Transverse colon (tissue), 4 donors: ENCODE data around the gene TFIP11. TPM values are rescaled to one million over a fixed set of nuclear protein-coding genes. Genes with fewer than 3 reads are reported as not detected.

Source experiments
- DNase-seq: peaks from one replicate; pipeline ENCODE4 v3.0.0-alpha.2; 2019
- H3K27ac ChIP-seq, 4 donors: fragments of 200-600 bp; sonication (generic); 2 replicates each; pipeline ENCODE4 v1.5.1; 2016 to 2018; ENCODE audit warnings: inconsistent platforms in 4 of 4
- H3K27me3 ChIP-seq: fragments of 200-600 bp; sonication (generic); 2 replicates; pipeline ENCODE4 v1.5.1; 2017; ENCODE audit warnings: inconsistent platforms
- H3K36me3 ChIP-seq, 4 donors: fragments of 200-600 bp; sonication (generic); 2 replicates each; pipeline ENCODE4 v1.5.1; 2017 to 2019; ENCODE audit warnings: inconsistent platforms in 4 of 4
- H3K4me1 ChIP-seq, 4 donors: fragments of 200-600 bp; sonication (generic); 2 replicates each; pipeline ENCODE4 v1.5.1; 2017 to 2020; ENCODE audit warnings: inconsistent platforms in 4 of 4
- H3K4me3 ChIP-seq, 4 donors: fragments of 200-600 bp; sonication (generic); 1 replicate in 1 of 4; 2 replicates in 3 of 4; pipeline versions ENCODE4 v1.5.1 to v1.6.1; 2017 to 2019; ENCODE audit warnings: inconsistent platforms in 4 of 4
- H3K9me3 ChIP-seq, 2 donors: fragments of 200-600 bp; sonication (generic); 2 replicates each; pipeline ENCODE4 v1.5.1; 2017 to 2019; ENCODE audit warnings: inconsistent platforms in 2 of 2
- EP300 ChIP-seq: sonication (generic); formaldehyde crosslinking; IDR thresholded peaks from one replicate; pipeline ENCODE4 v1.6.1; 2017; ENCODE audit warnings: antibody characterized with exemption, low read depth
- POLR2A ChIP-seq: fragments of 450-650 bp; IDR thresholded peaks from one replicate; pipeline ENCODE4 v1.6.1; 2016; ENCODE audit warnings: antibody characterized with exemption, mild to moderate bottlenecking, moderate library complexity
- POLR2AphosphoS5 ChIP-seq, 3 donors: sonication (generic); formaldehyde crosslinking; IDR thresholded peaks; one replicate each; pipeline ENCODE4 v1.6.1; 2016; ENCODE audit warnings: antibody characterized with exemption in 3 of 3
- WGBS, 2 donors: methylation state at CpG; one replicate each; pipeline ENCODE4 v1.1.5; 2018; ENCODE audit warnings: low coverage in 1 of 2; 5-methylcytosine and 5-hydroxymethylcytosine counted together
- in situ Hi-C, 4 donors: fragments of 200-750 bp; cut with MboI; loops; one replicate each; pipeline versions ENCODE4 v1.15.0 to v1.15.1; 2017; ENCODE audit warnings: low sequenced_read_pairs in 3 of 4, low pct_ligation_motif_present in 1 of 4, low pct_unique_long_range_greater_than_20kb in 1 of 4
- intact Hi-C: fragments of 100-400 bp; cut with DNase I; formaldehyde crosslinking; loops from one replicate; pipeline ENCODE4 v1.15.1; 2023; ENCODE audit warnings: low total_unique reads
- total RNA-seq, 4 donors: library from RNA; depleted of rRNA; stranded (reverse); fragments of >200 nt; gene quantifications; one replicate each; pipeline ENCODE4 v1.1.0, GENCODE V29; 2016
- TF ChIP-seq, protein P1 (sequence below), 5 experiments: fragments of 200-600 bp in 3 of 5; fragments of 450-650 bp in 2 of 5; sonication (generic) in 3 of 5; IDR thresholded peaks; 1 replicate in 2 of 5; 2 replicates in 3 of 5; pipeline ENCODE4 v1.5.1; 2016 to 2017; ENCODE audit warnings: antibody characterized with exemption in 5 of 5, inconsistent platforms in 3 of 5, mild to moderate bottlenecking in 2 of 5, moderate library complexity in 1 of 5

TFIP11 gene
- total RNA-seq, 4 donors from 2014 or later, result 5.2 to 33.7 (median 31.1) TPM

DNA sequence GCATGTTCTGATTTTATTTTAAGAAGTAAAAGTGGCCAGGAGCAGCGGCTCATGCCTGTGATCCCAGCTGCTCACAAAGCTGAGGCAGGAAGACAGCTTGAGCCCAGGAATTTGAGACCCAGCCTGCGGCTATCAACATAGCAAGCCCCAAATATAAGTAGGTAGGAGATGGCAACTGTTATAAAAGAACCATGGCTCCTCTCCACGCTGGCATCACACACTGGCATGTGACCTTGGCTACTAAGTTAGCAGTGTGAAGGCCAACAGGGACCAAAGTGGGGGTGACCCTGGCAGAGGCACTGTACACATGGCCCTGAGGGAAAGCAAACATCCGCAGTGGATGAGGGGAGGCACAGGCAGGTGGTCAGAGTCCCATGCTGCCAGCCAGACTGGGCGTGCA lies 44.6 kb upstream of the TFIP11 start:
- no peaks in the 10 kb centered on the region for H3K36me3 ChIP-seq
- H3K4me1 ChIP-seq, result no peaks in the 10 kb centered on the region
- intact Hi-C loops (no loop called here), in situ Hi-C loops (no loop called here)
- H3K27ac ChIP-seq, result no peak overlapping the region
- 92 to 100% methylated on average over 3 to 5 of the region's 5 CpGs for WGBS, 2 donors
- no peak for DNase-seq
- H3K27me3 ChIP-seq, result no peaks in the 10 kb centered on the region
- H3K4me3 ChIP-seq, result no peak overlapping the region
- no peak for TF ChIP-seq EP300
- TF ChIP-seq, protein P1, sequence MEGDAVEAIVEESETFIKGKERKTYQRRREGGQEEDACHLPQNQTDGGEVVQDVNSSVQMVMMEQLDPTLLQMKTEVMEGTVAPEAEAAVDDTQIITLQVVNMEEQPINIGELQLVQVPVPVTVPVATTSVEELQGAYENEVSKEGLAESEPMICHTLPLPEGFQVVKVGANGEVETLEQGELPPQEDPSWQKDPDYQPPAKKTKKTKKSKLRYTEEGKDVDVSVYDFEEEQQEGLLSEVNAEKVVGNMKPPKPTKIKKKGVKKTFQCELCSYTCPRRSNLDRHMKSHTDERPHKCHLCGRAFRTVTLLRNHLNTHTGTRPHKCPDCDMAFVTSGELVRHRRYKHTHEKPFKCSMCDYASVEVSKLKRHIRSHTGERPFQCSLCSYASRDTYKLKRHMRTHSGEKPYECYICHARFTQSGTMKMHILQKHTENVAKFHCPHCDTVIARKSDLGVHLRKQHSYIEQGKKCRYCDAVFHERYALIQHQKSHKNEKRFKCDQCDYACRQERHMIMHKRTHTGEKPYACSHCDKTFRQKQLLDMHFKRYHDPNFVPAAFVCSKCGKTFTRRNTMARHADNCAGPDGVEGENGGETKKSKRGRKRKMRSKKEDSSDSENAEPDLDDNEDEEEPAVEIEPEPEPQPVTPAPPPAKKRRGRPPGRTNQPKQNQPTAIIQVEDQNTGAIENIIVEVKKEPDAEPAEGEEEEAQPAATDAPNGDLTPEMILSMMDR (IDR thresholded peaks at IDR 0.05), result no peak
- no peak for TF ChIP-seq POLR2A
- no peak for TF ChIP-seq POLR2AphosphoS5 (IDR thresholded peaks at IDR 0.05)
- H3K9me3 ChIP-seq, result no peaks in the 10 kb centered on the region

GRCh38 chr22:26555478-26555877 lies 43.2 kb upstream of the TFIP11 start:
- intact Hi-C loops, result no loop called here
- 97% methylated on average over 11 of the region's 11 CpGs; no CpG with 5 or more reads in 1 of the 2 donors for WGBS, 2 donors

DNA sequence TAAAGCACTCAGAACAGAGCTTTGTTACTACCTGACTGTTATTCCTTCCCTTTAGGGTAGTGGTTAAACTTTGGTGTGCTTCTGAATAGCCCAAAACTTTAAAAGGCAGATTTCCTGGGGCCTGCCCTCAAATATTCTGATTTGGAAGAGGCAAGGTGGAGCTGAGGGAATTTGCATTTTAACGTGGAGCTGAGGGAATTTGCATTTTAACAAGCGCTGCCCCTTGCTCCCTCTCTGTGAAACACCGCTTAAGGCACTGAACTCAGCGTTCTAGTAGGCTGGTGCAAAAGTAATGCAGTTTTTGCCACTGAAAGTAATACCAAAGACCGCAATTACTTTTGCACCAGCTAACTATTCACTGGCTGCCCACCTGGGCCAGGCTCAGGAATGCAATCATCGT lies 42.7 kb upstream of the TFIP11 start:
- no peak for DNase-seq
- TF ChIP-seq EP300 (no peak), POLR2A (no peak), POLR2AphosphoS5 (IDR thresholded peaks at IDR 0.05) (no peak)
- TF ChIP-seq, protein P1 (IDR thresholded peaks at IDR 0.05), result no peak
- WGBS, 2 donors, result 87% methylated on average over 6 of the region's 6 CpGs; no CpG with 5 or more reads in 1 of the 2 donors
- Histone ChIP-seq H3K4me3 (no peak overlapping the region), H3K27me3 (no peaks in the 10 kb centered on the region), H3K36me3 (no peaks in the 10 kb centered on the region), H3K9me3 (no peaks in the 10 kb centered on the region), H3K4me1 (no peaks in the 10 kb centered on the region), H3K27ac (no peak overlapping the region)
- in situ Hi-C loops, result no loop called here
- intact Hi-C loops, result no loop called here

More at GRCh38 chr22:26555478-26555877, 43.2 kb upstream of the TFIP11 start:
- Histone ChIP-seq H3K4me1 (no peaks in the 10 kb centered on the region), H3K4me3 (no peak overlapping the region), H3K9me3 (no peaks in the 10 kb centered on the region), H3K27ac (no peak overlapping the region), H3K27me3 (no peaks in the 10 kb centered on the region), H3K36me3 (no peaks in the 10 kb centered on the region)
- in situ Hi-C loops, result no loop called here
- TF ChIP-seq POLR2A (no peak), POLR2AphosphoS5 (IDR thresholded peaks at IDR 0.05) (no peak), EP300 (no peak)
- TF ChIP-seq, protein P1 (IDR thresholded peaks at IDR 0.05), result no peak
- DNase-seq, result no peak

DNA sequence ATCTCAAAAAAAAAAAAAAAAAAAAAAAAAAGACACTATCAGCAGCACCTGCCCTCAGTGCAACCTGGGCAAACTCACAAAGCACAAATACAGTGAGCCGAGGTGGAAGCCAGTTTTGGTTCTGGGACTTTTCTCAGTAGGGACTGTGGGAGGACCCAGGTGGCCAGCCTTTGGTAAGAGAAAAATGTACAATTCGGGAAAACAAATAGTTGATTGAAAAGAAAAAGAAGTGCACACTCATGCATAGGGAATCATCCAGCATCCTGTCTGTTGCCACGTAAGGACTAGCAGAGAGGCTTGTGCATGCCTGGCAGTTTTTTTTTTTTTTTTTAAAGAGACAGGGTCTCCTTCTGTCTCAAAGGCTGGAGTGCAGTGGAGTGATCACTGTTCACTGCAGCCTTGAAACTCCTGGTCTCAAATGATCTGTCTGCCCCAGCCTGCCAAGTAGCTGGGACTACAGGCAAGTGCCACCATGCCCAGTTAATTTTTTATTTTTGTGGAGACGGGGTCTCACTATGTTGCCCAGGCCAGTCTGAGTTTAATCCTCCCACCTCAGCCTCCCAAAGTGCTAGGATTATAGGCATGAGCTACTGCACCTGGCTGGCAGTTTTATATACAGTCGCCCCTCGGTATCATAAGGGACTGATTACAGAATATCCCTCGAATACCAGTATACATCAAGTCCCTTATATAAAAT lies 40.9 kb upstream of the TFIP11 start:
- in situ Hi-C loops, result no loop called here
- Histone ChIP-seq H3K4me1 (no peaks in the 10 kb centered on the region), H3K27ac (no peak overlapping the region), H3K9me3 (no peaks in the 10 kb centered on the region), H3K4me3 (no peak overlapping the region), H3K27me3 (no peaks in the 10 kb centered on the region), H3K36me3 (no peaks in the 10 kb centered on the region)
- 42 to 57% methylated on average over 3 to 7 of the region's 7 CpGs for WGBS, 2 donors
- TF ChIP-seq POLR2A (no peak), EP300 (no peak), POLR2AphosphoS5 (IDR thresholded peaks at IDR 0.05) (no peak)
- TF ChIP-seq, protein P1 (IDR thresholded peaks at IDR 0.05), result no peak
- no peak for DNase-seq
- intact Hi-C loops, result no loop called here
